Osteoblast (primary cell): Measurements from ENCODE around the gene AKT2. TPM values are rescaled to one million over a fixed set of nuclear protein-coding genes. Genes with fewer than 3 reads are reported as not detected.

ENCODE experiments used
- DNase-seq: peaks from one replicate; pipeline ENCODE4 v3.0.0; 2011; ENCODE audit warnings: low spot score, mixed read lengths; ENCODE audit not compliant: insufficient read length; ENCODE audit errors: missing footprints
- H2AFZ ChIP-seq: 2 replicates; pipeline ENCODE4 v1.6.0; 2011; ENCODE audit warnings: mild to moderate bottlenecking, low read length
- H3K27ac ChIP-seq: 2 replicates; pipeline ENCODE4 v1.5.1; 2011; ENCODE audit warnings: mild to moderate bottlenecking, low read depth, low read length, moderate library complexity
- H3K27me3 ChIP-seq: 2 replicates; pipeline ENCODE4 v1.6.0; 2012; ENCODE audit warnings: mild to moderate bottlenecking, control low read depth, inconsistent platforms, low read length, moderate library complexity; ENCODE audit not compliant: insufficient read depth
- H3K36me3 ChIP-seq: 2 replicates; pipeline ENCODE4 v1.5.1; 2011; ENCODE audit warnings: mild to moderate bottlenecking, low read length, control low read depth, moderate library complexity; ENCODE audit not compliant: insufficient read depth
- H3K4me1 ChIP-seq: 2 replicates; pipeline ENCODE4 v1.5.1; 2011; ENCODE audit warnings: mild to moderate bottlenecking, low read length, control low read depth, moderate library complexity; ENCODE audit not compliant: insufficient read depth
- H3K4me2 ChIP-seq: 2 replicates; pipeline ENCODE4 v1.6.0; 2011; ENCODE audit warnings: mild to moderate bottlenecking, low read length; ENCODE audit not compliant: insufficient read depth
- H3K4me3 ChIP-seq: fragments of 200-600 bp; sonication (generic); 3 replicates; pipeline ENCODE4 v1.5.1; 2012; ENCODE audit warnings: mild to moderate bottlenecking, low read length, inconsistent platforms; ENCODE audit not compliant: insufficient read depth
- H3K79me2 ChIP-seq: 2 replicates; pipeline ENCODE4 v1.6.0; 2012; ENCODE audit warnings: mild to moderate bottlenecking, low read length, control low read depth, inconsistent platforms; ENCODE audit not compliant: insufficient read depth
- H3K9me3 ChIP-seq: 2 replicates; pipeline ENCODE4 v1.5.1; 2011; ENCODE audit warnings: low read depth, low read length, control low read depth
- H4K20me1 ChIP-seq: 2 replicates; pipeline ENCODE4 v1.6.0; 2012; ENCODE audit warnings: mild to moderate bottlenecking, low read length, control low read depth; ENCODE audit not compliant: insufficient read depth
- CTCF ChIP-seq: IDR thresholded peaks from 2 replicates; pipeline ENCODE4 v1.5.1; 2011; ENCODE audit warnings: mild to moderate bottlenecking, low read depth, low read length, moderate library complexity; ENCODE audit errors: extremely low read depth
- total RNA-seq: library from RNA; depleted of rRNA; stranded (reverse); fragments of >200 nt; gene quantifications from 2 replicates; pipeline ENCODE4 v1.2.3, GENCODE V29; 2012

Gene AKT2
- total RNA-seq, 1 donor = 115 TPM

GRCh38 chr19:40192758-40193586, 92.2 kb downstream of the AKT2 start:
- Histone ChIP-seq H3K4me1 (peaks cover 14% of the 10 kb centered on the region), H3K9me3 (no peaks in the 10 kb centered on the region), H2AFZ (no peak overlapping the region), H3K4me3 (peak overlapping the region; percentile 95), H4K20me1 (peaks cover 10% of the 10 kb centered on the region), H3K36me3 (no peaks in the 10 kb centered on the region), H3K27ac (peak overlapping the region; percentile 36), H3K4me2 (peak overlapping the region; percentile 82), H3K79me2 (peaks cover 6% of the 10 kb centered on the region), H3K27me3 (no peaks in the 10 kb centered on the region)
- no peak for TF ChIP-seq CTCF
- no peak for DNase-seq

GRCh38 chr19:40191836-40192646, 93.1 kb downstream of the AKT2 start:
- peak; percentile 89 for DNase-seq
- Histone ChIP-seq H3K27me3 (no peaks in the 10 kb centered on the region), H3K79me2 (peaks cover 6% of the 10 kb centered on the region), H3K36me3 (no peaks in the 10 kb centered on the region), H3K27ac (peak overlapping the region; percentile 36), H3K9me3 (no peaks in the 10 kb centered on the region), H2AFZ (peak overlapping the region; percentile 22), H3K4me1 (peaks cover 14% of the 10 kb centered on the region), H4K20me1 (peaks cover 10% of the 10 kb centered on the region), H3K4me3 (peak overlapping the region; percentile 95), H3K4me2 (peak overlapping the region; percentile 82)
- TF ChIP-seq CTCF = no peak

GRCh38 chr19:40190891-40191835, 94.0 kb downstream of the AKT2 start, which contains the start of gene MAP3K10:
TSS of gene MAP3K10 (plus strand) at chr19:40191426. CDS start at chr19:40192032, 606 bp downstream.
- Histone ChIP-seq H3K79me2 (peaks cover 6% of the 10 kb centered on the region), H3K4me1 (peaks cover 14% of the 10 kb centered on the region), H2AFZ (peak within 1 kb of the TSS; percentile 96), H3K4me2 (peak within 1 kb of the TSS; percentile 92), H3K27me3 (no peaks in the 10 kb centered on the region), H3K9me3 (no peaks in the 10 kb centered on the region), H3K36me3 (no peaks in the 10 kb centered on the region), H3K27ac (peak within 1 kb of the TSS; percentile 89), H3K4me3 (peak within 1 kb of the TSS; percentile 95), H4K20me1 (peaks cover 7% of the 10 kb centered on the region)
- DNase-seq = peak; percentile 98
- no peak for TF ChIP-seq CTCF
